LNCaP clone FGC (cell line): Measurements from ENCODE around the gene ATP6V1G1.
"Not testable (repeated sequence)": the region's sequence is repeated elsewhere in the genome, so short reads cannot be mapped to it uniquely, and the experiment has no call there.

ENCODE experiments used
- DNase-seq: peaks from one replicate; pipeline ENCODE4 v3.0.0-alpha.2; 2011; ENCODE audit warnings: low read depth
- H3K4me3 ChIP-seq: 2 replicates; pipeline ENCODE4 v1.5.1; 2011; ENCODE audit warnings: mild to moderate bottlenecking, low read depth, low read length, control low read depth
- TF ChIP-seq, protein P1 (sequence below): IDR thresholded peaks from 2 replicates; pipeline ENCODE4 v1.5.1; 2012; ENCODE audit warnings: mild to moderate bottlenecking; ENCODE audit not compliant: control insufficient read depth, insufficient read depth; ENCODE audit errors: extremely low read depth

ATP6V1G1 gene

DNA sequence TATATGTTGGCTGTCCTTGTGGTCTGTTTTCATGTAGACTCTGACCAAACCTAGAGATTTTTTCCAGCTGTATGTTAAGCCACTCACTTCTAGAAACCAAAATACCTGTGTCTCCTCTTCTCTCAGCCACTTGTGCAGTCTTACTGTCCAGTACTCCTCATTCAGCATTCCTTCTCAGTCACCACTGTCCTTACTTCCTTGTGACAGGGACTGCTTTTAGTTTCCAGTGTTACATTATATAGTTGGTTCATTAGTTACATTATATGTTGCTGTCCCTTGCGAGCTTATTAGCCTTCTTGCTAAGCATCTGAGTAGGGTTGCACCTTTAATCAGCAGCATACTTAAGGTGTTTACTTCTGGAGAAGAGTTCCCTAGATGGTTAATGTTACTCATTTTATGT lies 4.3 kb downstream of the ATP6V1G1 start:
- no peak overlapping the region for H3K4me3 ChIP-seq
- TF ChIP-seq, protein P1, sequence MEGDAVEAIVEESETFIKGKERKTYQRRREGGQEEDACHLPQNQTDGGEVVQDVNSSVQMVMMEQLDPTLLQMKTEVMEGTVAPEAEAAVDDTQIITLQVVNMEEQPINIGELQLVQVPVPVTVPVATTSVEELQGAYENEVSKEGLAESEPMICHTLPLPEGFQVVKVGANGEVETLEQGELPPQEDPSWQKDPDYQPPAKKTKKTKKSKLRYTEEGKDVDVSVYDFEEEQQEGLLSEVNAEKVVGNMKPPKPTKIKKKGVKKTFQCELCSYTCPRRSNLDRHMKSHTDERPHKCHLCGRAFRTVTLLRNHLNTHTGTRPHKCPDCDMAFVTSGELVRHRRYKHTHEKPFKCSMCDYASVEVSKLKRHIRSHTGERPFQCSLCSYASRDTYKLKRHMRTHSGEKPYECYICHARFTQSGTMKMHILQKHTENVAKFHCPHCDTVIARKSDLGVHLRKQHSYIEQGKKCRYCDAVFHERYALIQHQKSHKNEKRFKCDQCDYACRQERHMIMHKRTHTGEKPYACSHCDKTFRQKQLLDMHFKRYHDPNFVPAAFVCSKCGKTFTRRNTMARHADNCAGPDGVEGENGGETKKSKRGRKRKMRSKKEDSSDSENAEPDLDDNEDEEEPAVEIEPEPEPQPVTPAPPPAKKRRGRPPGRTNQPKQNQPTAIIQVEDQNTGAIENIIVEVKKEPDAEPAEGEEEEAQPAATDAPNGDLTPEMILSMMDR, result no peak

DNA sequence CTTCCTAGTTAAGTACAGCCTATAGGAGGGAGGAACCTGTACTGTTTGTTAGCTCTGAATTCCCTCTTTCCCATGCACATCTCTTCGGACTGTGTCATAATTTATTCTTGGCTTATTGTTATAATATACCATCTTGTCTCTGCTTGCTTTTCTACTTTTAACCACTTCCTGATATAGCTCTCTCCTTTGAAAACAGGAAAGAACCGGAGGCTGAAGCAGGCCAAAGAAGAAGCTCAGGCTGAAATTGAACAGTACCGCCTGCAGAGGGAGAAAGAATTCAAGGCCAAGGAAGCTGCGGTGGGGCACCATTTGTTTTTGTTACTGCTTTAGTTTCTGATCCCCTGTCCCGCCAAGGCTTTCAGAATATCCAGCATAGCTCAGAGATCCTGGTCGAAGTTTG lies 4.8 kb downstream of the ATP6V1G1 start:
- H3K4me3 ChIP-seq, result no peak overlapping the region
- no peak for DNase-seq
- TF ChIP-seq, protein P1, result no peak

More for the DNA sequence above, 4.3 kb downstream of the ATP6V1G1 start:
- DNase-seq, result no peak

DNA sequence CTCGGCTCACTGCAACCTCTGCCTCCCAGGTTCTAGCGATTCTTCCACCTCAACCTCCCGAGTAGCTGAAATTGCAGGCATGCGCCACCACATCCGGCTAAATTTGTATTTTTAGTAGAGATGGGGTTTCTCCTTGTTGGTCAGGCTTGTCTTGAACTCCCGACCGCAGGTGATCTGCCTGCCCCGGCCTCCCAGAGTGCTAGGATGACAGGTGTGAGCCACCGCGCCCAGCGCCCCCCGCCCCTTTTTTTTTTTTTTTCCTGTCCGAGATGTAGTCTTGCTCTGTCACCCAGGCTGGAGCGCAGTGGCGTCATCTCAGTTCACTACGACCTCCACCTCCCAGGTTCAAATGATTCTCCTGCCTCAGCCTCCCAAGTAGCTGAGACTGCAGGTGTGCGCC lies 6.6 kb downstream of the ATP6V1G1 start:
- no peak for DNase-seq
- no peak overlapping the region for H3K4me3 ChIP-seq
- TF ChIP-seq, protein P1, result no peak

GRCh38 chr9:114600502-114601248 lies 13.1 kb downstream of the ATP6V1G1 start:
- not testable (repeated sequence) for H3K4me3 ChIP-seq, DNase-seq

GRCh38 chr9:114601787-114602186 lies 14.2 kb downstream of the ATP6V1G1 start:
- not testable (repeated sequence) for DNase-seq, H3K4me3 ChIP-seq

- TF ChIP-seq, protein P1, result no peak
- DNase-seq, result no peak
- H3K4me3 ChIP-seq, result no peak overlapping the region
These were observed 15.1 kb downstream of the ATP6V1G1 start for GRCh38 chr9:114602620-114603019.

- TF ChIP-seq, protein P1, result no peak
- no peak for DNase-seq
- H3K4me3 ChIP-seq, result no peak overlapping the region
These were observed 15.7 kb downstream of the ATP6V1G1 start for GRCh38 chr9:114603248-114603647.

DNA sequence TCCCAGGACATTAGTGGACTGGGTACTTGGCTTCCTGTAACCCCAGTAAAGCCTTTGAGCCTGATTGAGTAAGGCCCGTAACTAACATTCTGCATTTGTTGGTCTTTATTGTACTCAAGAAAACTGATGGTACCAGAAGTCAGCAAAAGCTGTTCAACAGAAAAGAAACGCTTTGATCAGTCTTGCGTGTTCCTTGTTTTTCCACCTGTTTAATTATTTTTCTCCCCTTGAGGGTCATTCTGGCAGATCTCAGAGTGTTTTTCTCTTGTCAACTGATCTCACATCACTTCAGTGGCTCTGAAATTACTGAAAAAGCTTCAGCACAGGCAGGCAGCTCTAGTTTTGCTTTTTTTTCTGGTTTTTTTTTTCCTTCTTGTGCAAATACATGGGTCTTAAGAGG lies 17.4 kb downstream of the ATP6V1G1 start:
- TF ChIP-seq, protein P1, result no peak
- no peak overlapping the region for H3K4me3 ChIP-seq
- no peak for DNase-seq
